ENCODE results near the gene STAB2.

- TF ChIP-seq CTCF (IDR thresholded peaks at IDR 0.05; ENCODE audit: low read depth, low read length, missing input control) (no peak), JUND (IDR thresholded peaks at IDR 0.05) (no peak)
Measured at GRCh38 chr12:103762473-103762872, 175.4 kb downstream of the STAB2 start.

All from liver (tissue), 3 donors.